Testis (tissue), 3 donors: Measurements from ENCODE around the gene FSTL4. TPM values are rescaled to one million over a fixed set of nuclear protein-coding genes. Genes with fewer than 3 reads are reported as not detected.
A peak's percentile ranks its signal among the peaks of the same experiment; 100 is the strongest.

ENCODE experiments used
- DNase-seq: peaks from one replicate; pipeline ENCODE4 v3.0.0-alpha.2; 2019
- H3K27ac ChIP-seq, 2 donors: fragments of 200-600 bp; sonication (generic); one replicate each; pipeline ENCODE4 v1.5.1; 2019
- H3K27me3 ChIP-seq: fragments of 200-600 bp; sonication (generic); one replicate; pipeline ENCODE4 v1.5.1; 2019
- H3K36me3 ChIP-seq: fragments of 200-600 bp; sonication (generic); one replicate; pipeline ENCODE4 v1.5.1; 2017; ENCODE audit warnings: low read depth; ENCODE audit errors: missing control alignments
- H3K4me1 ChIP-seq: fragments of 200-600 bp; sonication (generic); one replicate; pipeline ENCODE4 v1.5.1; 2019
- H3K4me3 ChIP-seq, 2 donors: fragments of 200-600 bp; sonication (generic); one replicate each; pipeline ENCODE4 v1.5.1; 2017 to 2019
- H3K9me3 ChIP-seq: fragments of 200-600 bp; sonication (generic); one replicate; pipeline ENCODE4 v1.5.1; 2017
- POLR2A ChIP-seq: fragments of 450-650 bp; IDR thresholded peaks from one replicate; pipeline ENCODE4 v1.6.1; 2017; ENCODE audit warnings: antibody characterized with exemption, mild to moderate bottlenecking, moderate library complexity
- WGBS, 2 donors: methylation state at CpG; one replicate each; pipeline ENCODE4 v1.1.5; 2018; 5-methylcytosine and 5-hydroxymethylcytosine counted together
- intact Hi-C: fragments of 100-400 bp; cut with DNase I; formaldehyde crosslinking; loops from one replicate; pipeline ENCODE4 v1.15.1; 2023; ENCODE audit warnings: low total_unique reads
- polyA plus RNA-seq: library from polyadenylated mRNA; stranded (reverse); fragments of 350-450 nt; fragmentation: Illumina TruSeq; extraction: RNeasy Lipid Tissue Mini Kit (QIAGEN cat#74804); gene quantifications from one replicate; pipeline ENCODE4 v1.2.3, GENCODE V29; 2014; ENCODE audit warnings: low read depth, low replicate concordance; ENCODE audit not compliant: insufficient read depth
- total RNA-seq, 2 donors: library from RNA; depleted of rRNA; stranded (reverse); fragments of >200 nt; gene quantifications; one replicate each; pipeline ENCODE4 v1.2.3, GENCODE V29; 2016
- TF ChIP-seq, protein P1 (sequence below), 3 experiments: fragments of 450-650 bp in 2 of 3; fragments of 200-600 bp in 1 of 3; sonication (generic) in 1 of 3; IDR thresholded peaks; one replicate each; pipeline ENCODE4 v1.5.1; 2016 to 2019; ENCODE audit warnings: antibody characterized with exemption in 3 of 3, mild to moderate bottlenecking in 2 of 3, moderate library complexity in 1 of 3

Gene FSTL4
- total and polyA plus RNA-seq, 3 donors from 2014 or later: 7.1 to 8.6 (median 7.4) TPM

DNA sequence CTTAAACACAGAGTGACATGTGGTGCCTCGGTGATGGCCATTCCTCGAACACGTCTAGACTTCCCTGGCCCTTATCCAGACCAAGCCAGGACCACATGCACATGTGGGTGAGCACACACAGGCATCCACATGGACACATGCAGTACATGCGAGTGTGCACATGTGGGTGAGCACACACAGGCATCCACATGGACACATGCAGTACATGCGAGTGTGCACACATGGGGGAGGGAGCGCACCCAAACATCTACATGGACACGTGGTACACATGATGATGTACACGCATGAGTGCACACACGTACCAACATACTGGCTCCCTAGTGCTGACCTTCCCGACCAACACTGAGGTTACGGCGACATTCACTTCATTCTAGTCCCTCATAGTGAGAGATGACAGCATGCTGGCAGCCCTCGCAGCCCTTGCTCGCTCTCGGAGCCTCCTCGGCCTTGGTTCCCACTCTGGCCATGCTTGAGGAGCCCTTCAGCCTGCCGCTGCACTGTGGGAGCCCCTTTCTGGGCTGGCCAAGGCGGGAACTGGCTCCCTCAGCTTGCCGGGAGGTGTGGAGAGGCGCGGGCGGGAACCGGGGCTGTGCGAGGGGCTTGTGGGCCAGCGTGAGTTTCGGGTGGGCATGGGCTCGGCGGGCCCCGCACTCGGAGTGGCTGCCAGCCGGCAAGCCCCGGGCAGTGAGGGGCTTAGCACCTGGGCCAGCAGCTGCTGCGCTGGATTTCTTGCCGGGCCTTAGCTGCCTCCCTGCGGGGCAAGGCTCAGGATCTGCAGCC lies 373.7 kb downstream of the FSTL4 start:
- Histone ChIP-seq H3K27me3 (no peaks in the 10 kb centered on the region), H3K27ac (no peak overlapping the region), H3K4me1 (no peaks in the 10 kb centered on the region), H3K4me3 (peak overlapping the region in 1 of 2 donors; percentile 13), H3K36me3 (no peaks in the 10 kb centered on the region), H3K9me3 (no peaks in the 10 kb centered on the region)
- TF ChIP-seq POLR2A: no peak
- TF ChIP-seq, protein P1, sequence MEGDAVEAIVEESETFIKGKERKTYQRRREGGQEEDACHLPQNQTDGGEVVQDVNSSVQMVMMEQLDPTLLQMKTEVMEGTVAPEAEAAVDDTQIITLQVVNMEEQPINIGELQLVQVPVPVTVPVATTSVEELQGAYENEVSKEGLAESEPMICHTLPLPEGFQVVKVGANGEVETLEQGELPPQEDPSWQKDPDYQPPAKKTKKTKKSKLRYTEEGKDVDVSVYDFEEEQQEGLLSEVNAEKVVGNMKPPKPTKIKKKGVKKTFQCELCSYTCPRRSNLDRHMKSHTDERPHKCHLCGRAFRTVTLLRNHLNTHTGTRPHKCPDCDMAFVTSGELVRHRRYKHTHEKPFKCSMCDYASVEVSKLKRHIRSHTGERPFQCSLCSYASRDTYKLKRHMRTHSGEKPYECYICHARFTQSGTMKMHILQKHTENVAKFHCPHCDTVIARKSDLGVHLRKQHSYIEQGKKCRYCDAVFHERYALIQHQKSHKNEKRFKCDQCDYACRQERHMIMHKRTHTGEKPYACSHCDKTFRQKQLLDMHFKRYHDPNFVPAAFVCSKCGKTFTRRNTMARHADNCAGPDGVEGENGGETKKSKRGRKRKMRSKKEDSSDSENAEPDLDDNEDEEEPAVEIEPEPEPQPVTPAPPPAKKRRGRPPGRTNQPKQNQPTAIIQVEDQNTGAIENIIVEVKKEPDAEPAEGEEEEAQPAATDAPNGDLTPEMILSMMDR (IDR thresholded peaks at IDR 0.05): no peak
- 60 to 84% methylated on average over 11 to 35 of the region's 35 CpGs for WGBS, 2 donors
- no peak for DNase-seq
- intact Hi-C loops: no loop called here

DNA sequence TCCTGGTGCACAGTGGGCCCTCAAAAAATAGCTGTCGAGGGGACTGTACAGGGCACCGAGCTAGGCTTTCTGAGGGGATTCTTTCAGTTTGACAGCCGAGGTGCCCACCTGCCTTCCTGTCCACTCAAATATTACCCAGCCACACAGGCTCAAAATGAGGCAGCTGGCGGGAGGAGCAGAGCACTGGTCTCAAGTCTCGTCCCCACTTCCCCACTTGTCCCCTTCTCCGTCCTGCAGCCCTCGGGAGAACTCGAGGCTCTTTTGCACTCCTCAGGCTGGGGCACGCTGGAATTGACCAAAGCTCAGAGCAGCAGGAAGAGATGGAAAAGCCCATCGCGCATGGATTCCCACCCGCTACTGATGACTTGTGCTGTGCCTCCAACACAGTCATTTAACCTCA lies 375.4 kb downstream of the FSTL4 start:
- TF ChIP-seq, protein P1 (IDR thresholded peaks at IDR 0.05): no peak
- no peak for DNase-seq
- Histone ChIP-seq H3K9me3 (no peaks in the 10 kb centered on the region), H3K36me3 (no peaks in the 10 kb centered on the region), H3K4me1 (no peaks in the 10 kb centered on the region), H3K27me3 (no peaks in the 10 kb centered on the region), H3K4me3 (no peak overlapping the region), H3K27ac (no peak overlapping the region)
- intact Hi-C loops: no loop called here
- WGBS, 2 donors: 79 to 83% methylated on average over 11 to 12 of the region's 12 CpGs

DNA sequence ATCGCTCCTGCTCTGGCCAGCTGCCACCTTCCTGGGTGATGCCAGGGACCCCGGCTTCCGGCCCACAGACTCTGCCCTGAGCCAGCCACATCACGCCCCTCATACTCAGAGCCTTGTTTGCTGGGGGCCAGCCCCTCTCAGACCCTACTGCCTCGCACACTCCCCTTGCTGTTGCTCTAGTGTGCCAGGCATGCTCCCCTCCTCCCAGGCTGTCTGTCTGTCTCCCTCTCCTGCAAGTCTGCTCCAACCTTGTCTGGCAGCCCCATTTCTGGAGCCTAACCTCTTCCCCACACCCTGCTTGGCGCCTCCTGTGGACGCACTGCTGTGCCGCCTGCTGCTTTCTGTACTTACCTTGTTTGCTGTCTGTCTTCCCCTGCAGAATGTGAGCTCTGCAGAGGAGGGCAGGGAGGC lies 375.8 kb downstream of the FSTL4 start:
- Histone ChIP-seq H3K9me3 (no peaks in the 10 kb centered on the region), H3K4me1 (no peaks in the 10 kb centered on the region), H3K27me3 (no peaks in the 10 kb centered on the region), H3K36me3 (no peaks in the 10 kb centered on the region), H3K4me3 (no peak overlapping the region), H3K27ac (no peak overlapping the region)
- DNase-seq: no peak
- intact Hi-C loops: no loop called here
- WGBS, 2 donors: 88 to 92% methylated on average over 8 of the region's 8 CpGs
- TF ChIP-seq POLR2A: no peak
- TF ChIP-seq, protein P1 (IDR thresholded peaks at IDR 0.05): no peak

DNA sequence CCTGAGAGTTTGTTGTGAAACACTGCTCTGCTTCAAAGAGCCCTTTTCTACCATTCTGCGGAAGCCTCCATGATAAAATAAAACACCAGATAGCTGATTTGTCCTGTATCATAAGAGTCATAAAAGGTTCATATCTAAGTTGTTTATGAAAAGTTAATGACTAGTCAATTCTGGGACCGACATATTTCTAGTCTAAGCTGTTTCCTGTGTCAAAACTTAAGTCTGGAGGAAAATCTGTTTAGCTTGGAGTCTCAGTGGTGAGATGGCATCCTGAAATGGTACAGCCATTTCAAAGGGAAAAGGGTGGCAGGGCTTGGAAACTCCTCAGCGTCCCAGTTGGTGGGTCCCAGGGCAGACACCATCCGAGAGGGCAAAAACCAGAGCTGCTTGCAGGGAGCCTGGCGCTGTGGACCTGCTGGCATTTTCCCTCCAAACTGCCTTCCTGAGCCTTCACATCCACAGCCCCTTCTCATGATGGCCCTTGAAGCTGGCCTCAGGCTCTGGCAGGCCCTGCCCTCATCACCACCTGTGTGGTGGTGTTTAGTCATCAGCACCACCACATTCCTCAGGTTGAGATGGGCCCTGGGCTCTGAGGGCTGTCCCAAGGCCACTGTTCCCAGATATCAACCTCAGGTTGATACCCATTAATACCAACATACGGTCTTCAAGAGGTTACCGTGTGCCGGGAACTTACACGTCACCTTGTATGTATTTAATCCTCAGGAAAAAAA lies 376.5 kb downstream of the FSTL4 start:
- intact Hi-C loops: no loop called here
- no peak overlapping the region for H3K27ac ChIP-seq
- no peaks in the 10 kb centered on the region for H3K27me3 ChIP-seq
- no peak overlapping the region for H3K4me3 ChIP-seq
- TF ChIP-seq, protein P1 (IDR thresholded peaks at IDR 0.05): no peak
- TF ChIP-seq POLR2A: no peak
- WGBS, 2 donors: 83 to 89% methylated on average over 8 to 9 of the region's 9 CpGs
- no peak for DNase-seq
- H3K4me1 ChIP-seq: no peaks in the 10 kb centered on the region
- H3K36me3 ChIP-seq: no peaks in the 10 kb centered on the region
- H3K9me3 ChIP-seq: no peaks in the 10 kb centered on the region
